GM18858 (cell line): ENCODE measurements around the gene GUCY1B1.
A peak's percentile ranks its signal among the peaks of the same experiment; 100 is the strongest.
"Not testable (repeated sequence)": the region's sequence is repeated elsewhere in the genome, so short reads cannot be mapped to it uniquely, and the experiment has no call there.

Experiments
- ATAC-seq: cut with Tn5 transposase; IDR thresholded peaks from one replicate; pipeline ENCODE4 v1.9.1; 2021; ENCODE audit not compliant: unreplicated experiment

GUCY1B1 gene

GRCh38 chr4:155797581-155797980 lies 38.8 kb downstream of the GUCY1B1 start:
- not testable (repeated sequence) for ATAC-seq

- ATAC-seq = no peak
Observed at GRCh38 chr4:155799116-155799793, 40.4 kb downstream of the GUCY1B1 start.

GRCh38 chr4:155799794-155800123 lies 40.9 kb downstream of the GUCY1B1 start:
- ATAC-seq = no peak

- ATAC-seq = no peak
Observed at GRCh38 chr4:155800685-155801343, 42.0 kb downstream of the GUCY1B1 start.

GRCh38 chr4:155802190-155802959 lies 43.6 kb downstream of the GUCY1B1 start:
- ATAC-seq = no peak

- ATAC-seq = no peak
Observed at GRCh38 chr4:155805016-155805415, 46.2 kb downstream of the GUCY1B1 start.

- ATAC-seq = no peak
Observed at GRCh38 chr4:155807021-155807420, 48.2 kb downstream of the GUCY1B1 start.

- ATAC-seq = peak; percentile 100
Observed at GRCh38 chr4:155809835-155810234, 51.0 kb downstream of the GUCY1B1 start.

GRCh38 chr4:155811083-155811482 lies 52.3 kb downstream of the GUCY1B1 start:
- ATAC-seq = no peak

GRCh38 chr4:155818639-155819038 lies 59.8 kb downstream of the GUCY1B1 start:
- no peak for ATAC-seq

GRCh38 chr4:155819066-155819465 lies 60.2 kb downstream of the GUCY1B1 start:
- no peak for ATAC-seq

- no peak for ATAC-seq
Observed at GRCh38 chr4:155820887-155821518, 62.2 kb downstream of the GUCY1B1 start.

- ATAC-seq = no peak
Observed at GRCh38 chr4:155822572-155822971, 63.8 kb downstream of the GUCY1B1 start.

- ATAC-seq = no peak
Observed at GRCh38 chr4:155828628-155829027, 69.8 kb downstream of the GUCY1B1 start.

GRCh38 chr4:155832664-155833063 lies 73.8 kb downstream of the GUCY1B1 start:
- ATAC-seq = no peak

GRCh38 chr4:155837203-155837796 lies 78.5 kb downstream of the GUCY1B1 start:
- no peak for ATAC-seq

GRCh38 chr4:155842080-155842479 lies 83.3 kb downstream of the GUCY1B1 start:
- no peak for ATAC-seq

GRCh38 chr4:155846929-155847328 lies 88.1 kb downstream of the GUCY1B1 start:
- ATAC-seq = no peak

- ATAC-seq = no peak
Observed at GRCh38 chr4:155849042-155849441, 90.2 kb downstream of the GUCY1B1 start.

- ATAC-seq = no peak
Observed at GRCh38 chr4:155853189-155853588, 94.4 kb downstream of the GUCY1B1 start.

GRCh38 chr4:155854582-155855226 lies 95.9 kb downstream of the GUCY1B1 start:
- no peak for ATAC-seq
